ENCODE data around the gene SH3GL1.

The SH3GL1 gene

GRCh38 chr19:4400135-4400936, at the start of gene SH3GL1:
TSS of gene SH3GL1 (minus strand) at chr19:4400547. CDS start at chr19:4400368, 179 bp downstream.
- DNase-seq: peak; percentile 65

- no peak for DNase-seq
Measured at GRCh38 chr19:4449639-4450028, 49.3 kb upstream of the SH3GL1 start.

GRCh38 chr19:4449022-4449638, 48.8 kb upstream of the SH3GL1 start:
- no peak for DNase-seq

GRCh38 chr19:4448147-4448985, 48.0 kb upstream of the SH3GL1 start:
- DNase-seq: no peak

GRCh38 chr19:4447327-4448146, 47.2 kb upstream of the SH3GL1 start:
- no peak for DNase-seq

GRCh38 chr19:4446704-4447200, 46.4 kb upstream of the SH3GL1 start:
- DNase-seq: no peak

- no peak for DNase-seq
Measured at GRCh38 chr19:4445963-4446703, 45.8 kb upstream of the SH3GL1 start.

- no peak for DNase-seq
Measured at GRCh38 chr19:4444765-4445741, 44.7 kb upstream of the SH3GL1 start.

- no peak for DNase-seq
Measured at GRCh38 chr19:4443966-4444764, 43.8 kb upstream of the SH3GL1 start.

- no peak for DNase-seq
Measured at GRCh38 chr19:4443188-4443587, 42.8 kb upstream of the SH3GL1 start.

GRCh38 chr19:4442819-4443146, 42.4 kb upstream of the SH3GL1 start:
- no peak for DNase-seq

GRCh38 chr19:4441994-4442818, 41.9 kb upstream of the SH3GL1 start:
- DNase-seq: no peak

GRCh38 chr19:4439243-4439642, 38.9 kb upstream of the SH3GL1 start:
- no peak for DNase-seq

GRCh38 chr19:4437103-4437502, 36.8 kb upstream of the SH3GL1 start:
- DNase-seq: no peak

- DNase-seq: no peak
Measured at GRCh38 chr19:4436231-4436630, 35.9 kb upstream of the SH3GL1 start.

GRCh38 chr19:4434391-4434790, 34.0 kb upstream of the SH3GL1 start:
- no peak for DNase-seq

- no peak for DNase-seq
Measured at GRCh38 chr19:4432918-4433506, 32.7 kb upstream of the SH3GL1 start.
